ENCODE results near the gene ARV1.
"Not testable (repeated sequence)": the region's sequence is repeated elsewhere in the genome, so short reads cannot be mapped to it uniquely, and the experiment has no call there.

Gene ARV1

GRCh38 chr1:230976825-230977747 lies 1.8 kb upstream of the ARV1 start:
- DNase-seq (ENCODE audit: low spot score) = peak; percentile 13

GRCh38 chr1:230977761-230978490 lies 968 bp upstream of the ARV1 start:
- DNase-seq (ENCODE audit: low spot score) = peak; percentile 32

GRCh38 chr1:230979389-230979716 lies 459 bp downstream of the ARV1 start:
- DNase-seq (ENCODE audit: low spot score) = no peak

GRCh38 chr1:230979952-230980351 lies 1.1 kb downstream of the ARV1 start:
- DNase-seq (ENCODE audit: low spot score) = no peak

- no peak for DNase-seq (ENCODE audit: low spot score)
Observed at GRCh38 chr1:230982696-230983095, 3.8 kb downstream of the ARV1 start.

- DNase-seq (ENCODE audit: low spot score) = no peak
Observed at GRCh38 chr1:230983811-230984210, 4.9 kb downstream of the ARV1 start.

- DNase-seq (ENCODE audit: low spot score) = not testable (repeated sequence)
Observed at GRCh38 chr1:230984622-230985515, 6.0 kb downstream of the ARV1 start.

- DNase-seq (ENCODE audit: low spot score) = no peak
Observed at GRCh38 chr1:230985711-230986110, 6.8 kb downstream of the ARV1 start.

- DNase-seq (ENCODE audit: low spot score) = no peak
Observed at GRCh38 chr1:230986976-230987375, 8.1 kb downstream of the ARV1 start.

GRCh38 chr1:230987448-230987847 lies 8.6 kb downstream of the ARV1 start:
- DNase-seq (ENCODE audit: low spot score) = no peak

- DNase-seq (ENCODE audit: low spot score) = no peak
Observed at GRCh38 chr1:230992100-230992774, 13.3 kb downstream of the ARV1 start.

- DNase-seq (ENCODE audit: low spot score) = no peak
Observed at GRCh38 chr1:230994860-230995259, 16.0 kb downstream of the ARV1 start.

GRCh38 chr1:231000201-231000600 lies 21.3 kb downstream of the ARV1 start:
- DNase-seq (ENCODE audit: low spot score) = no peak

- DNase-seq (ENCODE audit: low spot score) = no peak
Observed at GRCh38 chr1:231000639-231001038, 21.7 kb downstream of the ARV1 start.

GRCh38 chr1:231001892-231002291 lies 23.0 kb downstream of the ARV1 start:
- no peak for DNase-seq (ENCODE audit: low spot score)

GRCh38 chr1:231007535-231007934 lies 28.6 kb downstream of the ARV1 start:
- not testable (repeated sequence) for DNase-seq (ENCODE audit: low spot score)

GRCh38 chr1:231011360-231011759 lies 32.5 kb downstream of the ARV1 start:
- DNase-seq (ENCODE audit: low spot score) = no peak

GRCh38 chr1:231011963-231012362 lies 33.1 kb downstream of the ARV1 start:
- DNase-seq (ENCODE audit: low spot score) = no peak

GRCh38 chr1:231013391-231014015 lies 34.6 kb downstream of the ARV1 start:
- DNase-seq (ENCODE audit: low spot score) = no peak

GRCh38 chr1:231016234-231016633 lies 37.3 kb downstream of the ARV1 start:
- DNase-seq (ENCODE audit: low spot score) = no peak

GRCh38 chr1:231016966-231017365 lies 38.1 kb downstream of the ARV1 start:
- no peak for DNase-seq (ENCODE audit: low spot score)

Data from germinal center (tissue), 1 donor.